ENCODE data around the gene NUAK1.
A peak's percentile ranks its signal among the peaks of the same experiment; 100 is the strongest.

Gene NUAK1

GRCh38 chr12:106113824-106114446, 24.8 kb downstream of the NUAK1 start:
- H3K9me3 ChIP-seq (ENCODE audit: control insufficient read depth, insufficient read depth, low read length), result no peaks in the 10 kb centered on the region

GRCh38 chr12:106113446-106113823, 25.3 kb downstream of the NUAK1 start:
- Histone ChIP-seq H3K4me3 (ENCODE audit: low read depth, low read length) (no peak overlapping the region), H3K9ac (ENCODE audit: low read depth, low read length) (no peak overlapping the region), H3K4me1 (ENCODE audit: control insufficient read depth, insufficient read depth, low read length) (peaks cover 20% of the 10 kb centered on the region)

More at GRCh38 chr12:106113824-106114446, 24.8 kb downstream of the NUAK1 start:
- no peak overlapping the region for H3K9ac ChIP-seq (ENCODE audit: low read depth, low read length)
- H3K4me1 ChIP-seq (ENCODE audit: control insufficient read depth, insufficient read depth, low read length), result peaks cover 17% of the 10 kb centered on the region
- no peaks in the 10 kb centered on the region for H3K27me3 ChIP-seq (ENCODE audit: control insufficient read depth, insufficient read depth, low read length)
- no peaks in the 10 kb centered on the region for H3K36me3 ChIP-seq (ENCODE audit: control insufficient read depth, insufficient read depth, low read length)
- no peak overlapping the region for H3K4me3 ChIP-seq (ENCODE audit: low read depth, low read length)

GRCh38 chr12:106113042-106113441, 25.7 kb downstream of the NUAK1 start:
- no peaks in the 10 kb centered on the region for H3K9me3 ChIP-seq (ENCODE audit: control insufficient read depth, insufficient read depth, low read length)
- no peak overlapping the region for H3K9ac ChIP-seq (ENCODE audit: low read depth, low read length)
- no peak overlapping the region for H3K4me3 ChIP-seq (ENCODE audit: low read depth, low read length)
- H3K36me3 ChIP-seq (ENCODE audit: control insufficient read depth, insufficient read depth, low read length), result no peaks in the 10 kb centered on the region
- no peaks in the 10 kb centered on the region for H3K27me3 ChIP-seq (ENCODE audit: control insufficient read depth, insufficient read depth, low read length)
- H3K4me1 ChIP-seq (ENCODE audit: control insufficient read depth, insufficient read depth, low read length), result peaks cover 20% of the 10 kb centered on the region

More at GRCh38 chr12:106113446-106113823, 25.3 kb downstream of the NUAK1 start:
- Histone ChIP-seq H3K36me3 (ENCODE audit: control insufficient read depth, insufficient read depth, low read length) (no peaks in the 10 kb centered on the region), H3K27me3 (ENCODE audit: control insufficient read depth, insufficient read depth, low read length) (no peaks in the 10 kb centered on the region), H3K9me3 (ENCODE audit: control insufficient read depth, insufficient read depth, low read length) (no peaks in the 10 kb centered on the region)

- H3K9ac ChIP-seq (ENCODE audit: low read depth, low read length), result no peak overlapping the region
- H3K9me3 ChIP-seq (ENCODE audit: control insufficient read depth, insufficient read depth, low read length), result no peaks in the 10 kb centered on the region
- no peaks in the 10 kb centered on the region for H3K27me3 ChIP-seq (ENCODE audit: control insufficient read depth, insufficient read depth, low read length)
- peaks cover 26% of the 10 kb centered on the region for H3K4me1 ChIP-seq (ENCODE audit: control insufficient read depth, insufficient read depth, low read length)
- no peak overlapping the region for H3K4me3 ChIP-seq (ENCODE audit: low read depth, low read length)
- no peaks in the 10 kb centered on the region for H3K36me3 ChIP-seq (ENCODE audit: control insufficient read depth, insufficient read depth, low read length)
Measured at GRCh38 chr12:106112145-106112821, 26.5 kb downstream of the NUAK1 start.

- H3K36me3 ChIP-seq (ENCODE audit: control insufficient read depth, insufficient read depth, low read length), result no peaks in the 10 kb centered on the region
- peaks cover 37% of the 10 kb centered on the region for H3K4me1 ChIP-seq (ENCODE audit: control insufficient read depth, insufficient read depth, low read length)
- H3K9me3 ChIP-seq (ENCODE audit: control insufficient read depth, insufficient read depth, low read length), result no peaks in the 10 kb centered on the region
- H3K4me3 ChIP-seq (ENCODE audit: low read depth, low read length), result no peak overlapping the region
- no peak overlapping the region for H3K9ac ChIP-seq (ENCODE audit: low read depth, low read length)
- H3K27me3 ChIP-seq (ENCODE audit: control insufficient read depth, insufficient read depth, low read length), result no peaks in the 10 kb centered on the region
Measured at GRCh38 chr12:106110626-106111300, 28.0 kb downstream of the NUAK1 start.

- Histone ChIP-seq H3K4me1 (ENCODE audit: control insufficient read depth, insufficient read depth, low read length) (peaks cover 37% of the 10 kb centered on the region), H3K9me3 (ENCODE audit: control insufficient read depth, insufficient read depth, low read length) (no peaks in the 10 kb centered on the region), H3K4me3 (ENCODE audit: low read depth, low read length) (no peak overlapping the region), H3K36me3 (ENCODE audit: control insufficient read depth, insufficient read depth, low read length) (no peaks in the 10 kb centered on the region), H3K27me3 (ENCODE audit: control insufficient read depth, insufficient read depth, low read length) (no peaks in the 10 kb centered on the region), H3K9ac (ENCODE audit: low read depth, low read length) (no peak overlapping the region)
Measured at GRCh38 chr12:106109168-106109910, 29.4 kb downstream of the NUAK1 start.

DNA sequence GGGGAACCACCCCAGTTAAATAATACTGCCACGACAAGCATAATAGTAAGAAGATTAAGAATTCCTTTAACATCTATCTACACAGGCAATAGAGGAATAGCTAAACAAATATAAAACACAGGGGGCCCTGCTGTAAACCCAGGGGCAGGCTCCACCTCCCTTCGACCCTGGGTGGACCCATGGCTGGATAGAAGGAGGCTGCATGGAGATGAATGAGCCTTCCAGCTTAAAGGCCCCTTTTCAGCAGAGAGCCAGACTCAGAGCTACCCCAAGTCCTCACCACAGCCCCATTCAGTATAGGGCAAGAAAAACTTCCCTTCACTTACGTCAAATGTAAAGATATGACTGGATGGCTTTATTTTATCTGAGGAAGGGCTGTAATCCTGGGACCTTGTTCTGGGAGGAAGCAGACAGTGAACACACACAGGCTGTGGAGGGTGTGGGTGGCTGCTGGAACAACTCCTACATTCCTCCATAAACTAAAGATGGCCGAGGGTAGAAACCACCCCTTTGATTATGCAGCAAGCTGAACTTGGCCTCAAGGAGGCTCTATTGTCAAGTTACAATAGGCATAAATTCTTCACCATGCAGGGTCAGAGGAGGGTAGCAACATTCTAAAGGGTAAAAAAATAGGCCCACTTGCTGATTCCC, 30.4 kb downstream of the NUAK1 start:
- H3K36me3 ChIP-seq (ENCODE audit: control insufficient read depth, insufficient read depth, low read length), result no peaks in the 10 kb centered on the region
- H3K9ac ChIP-seq (ENCODE audit: low read depth, low read length), result peak overlapping the region; percentile 12
- H3K4me1 ChIP-seq (ENCODE audit: control insufficient read depth, insufficient read depth, low read length), result peaks cover 37% of the 10 kb centered on the region
- no peaks in the 10 kb centered on the region for H3K27me3 ChIP-seq (ENCODE audit: control insufficient read depth, insufficient read depth, low read length)
- no peaks in the 10 kb centered on the region for H3K9me3 ChIP-seq (ENCODE audit: control insufficient read depth, insufficient read depth, low read length)
- no peak overlapping the region for H3K4me3 ChIP-seq (ENCODE audit: low read depth, low read length)

- no peak overlapping the region for H3K9ac ChIP-seq (ENCODE audit: low read depth, low read length)
- H3K9me3 ChIP-seq (ENCODE audit: control insufficient read depth, insufficient read depth, low read length), result no peaks in the 10 kb centered on the region
- H3K4me3 ChIP-seq (ENCODE audit: low read depth, low read length), result no peak overlapping the region
- H3K27me3 ChIP-seq (ENCODE audit: control insufficient read depth, insufficient read depth, low read length), result no peaks in the 10 kb centered on the region
- H3K4me1 ChIP-seq (ENCODE audit: control insufficient read depth, insufficient read depth, low read length), result peaks cover 37% of the 10 kb centered on the region
- H3K36me3 ChIP-seq (ENCODE audit: control insufficient read depth, insufficient read depth, low read length), result no peaks in the 10 kb centered on the region
Measured at GRCh38 chr12:106107566-106107965, 31.2 kb downstream of the NUAK1 start.

DNA sequence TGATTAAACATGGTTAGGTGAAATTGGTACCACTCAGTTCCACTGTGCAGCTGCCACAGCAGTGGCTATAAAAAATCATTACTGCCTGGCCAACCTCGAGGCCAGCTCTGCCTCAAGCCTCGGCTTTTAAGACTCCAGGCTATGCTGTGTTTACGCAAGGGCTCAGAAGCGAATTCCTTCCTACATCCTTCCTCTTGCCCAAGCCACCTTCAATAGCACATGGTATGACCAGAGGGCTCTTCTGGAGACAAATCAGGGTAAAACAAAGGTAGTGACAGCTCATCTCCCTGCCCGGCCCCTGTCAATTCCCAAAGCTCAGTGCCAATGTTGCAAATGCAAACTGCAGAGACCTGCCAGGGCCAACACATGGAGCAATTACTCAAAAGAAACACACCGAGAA, 31.9 kb downstream of the NUAK1 start:
- peaks cover 37% of the 10 kb centered on the region for H3K4me1 ChIP-seq (ENCODE audit: control insufficient read depth, insufficient read depth, low read length)
- no peaks in the 10 kb centered on the region for H3K9me3 ChIP-seq (ENCODE audit: control insufficient read depth, insufficient read depth, low read length)
- H3K4me3 ChIP-seq (ENCODE audit: low read depth, low read length), result no peak overlapping the region
- no peaks in the 10 kb centered on the region for H3K27me3 ChIP-seq (ENCODE audit: control insufficient read depth, insufficient read depth, low read length)
- H3K9ac ChIP-seq (ENCODE audit: low read depth, low read length), result no peak overlapping the region
- H3K36me3 ChIP-seq (ENCODE audit: control insufficient read depth, insufficient read depth, low read length), result no peaks in the 10 kb centered on the region

DNA sequence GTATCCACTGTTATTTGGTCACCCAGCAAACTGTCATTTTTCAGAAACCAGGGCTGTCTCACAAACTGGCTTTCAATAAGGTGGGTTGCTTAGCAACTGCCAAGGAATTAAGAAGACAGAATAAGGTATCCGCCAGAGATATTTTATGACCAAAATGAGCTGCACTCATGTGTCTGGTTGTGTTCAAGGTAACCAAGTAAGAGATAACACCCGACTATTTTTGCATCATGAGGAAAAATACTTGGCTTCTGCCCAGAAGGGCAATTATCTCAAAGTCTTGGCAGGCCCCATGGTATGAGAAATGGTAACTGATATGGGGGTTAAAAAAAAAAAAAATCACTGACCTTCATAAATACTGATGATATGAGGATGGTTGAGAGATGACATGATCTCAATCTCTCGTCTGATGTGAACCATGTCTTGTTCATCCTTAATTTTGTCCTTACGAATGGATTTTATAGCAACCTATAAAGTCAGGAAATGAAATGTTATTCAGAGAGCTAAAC, 32.6 kb downstream of the NUAK1 start:
- Histone ChIP-seq H3K4me3 (ENCODE audit: low read depth, low read length) (no peak overlapping the region), H3K4me1 (ENCODE audit: control insufficient read depth, insufficient read depth, low read length) (peaks cover 37% of the 10 kb centered on the region), H3K9ac (ENCODE audit: low read depth, low read length) (no peak overlapping the region), H3K36me3 (ENCODE audit: control insufficient read depth, insufficient read depth, low read length) (no peaks in the 10 kb centered on the region), H3K9me3 (ENCODE audit: control insufficient read depth, insufficient read depth, low read length) (no peaks in the 10 kb centered on the region), H3K27me3 (ENCODE audit: control insufficient read depth, insufficient read depth, low read length) (no peaks in the 10 kb centered on the region)

- peaks cover 21% of the 10 kb centered on the region for H3K4me1 ChIP-seq (ENCODE audit: control insufficient read depth, insufficient read depth, low read length)
- H3K4me3 ChIP-seq (ENCODE audit: low read depth, low read length), result no peak overlapping the region
- no peaks in the 10 kb centered on the region for H3K9me3 ChIP-seq (ENCODE audit: control insufficient read depth, insufficient read depth, low read length)
- no peaks in the 10 kb centered on the region for H3K27me3 ChIP-seq (ENCODE audit: control insufficient read depth, insufficient read depth, low read length)
- no peak overlapping the region for H3K9ac ChIP-seq (ENCODE audit: low read depth, low read length)
- H3K36me3 ChIP-seq (ENCODE audit: control insufficient read depth, insufficient read depth, low read length), result no peaks in the 10 kb centered on the region
Measured at GRCh38 chr12:106101803-106102202, 37.0 kb downstream of the NUAK1 start.

Data from iPS-15b (cell line).